ENCODE measurements around the gene CCDC9B. TPM values are rescaled to one million over a fixed set of nuclear protein-coding genes. Genes with fewer than 3 reads are reported as not detected.

Gene CCDC9B
- total and polyA plus RNA-seq, 2 of the 4 experiments (the other 2 are of a cell fraction): 19.7 to 30.9 TPM

DNA sequence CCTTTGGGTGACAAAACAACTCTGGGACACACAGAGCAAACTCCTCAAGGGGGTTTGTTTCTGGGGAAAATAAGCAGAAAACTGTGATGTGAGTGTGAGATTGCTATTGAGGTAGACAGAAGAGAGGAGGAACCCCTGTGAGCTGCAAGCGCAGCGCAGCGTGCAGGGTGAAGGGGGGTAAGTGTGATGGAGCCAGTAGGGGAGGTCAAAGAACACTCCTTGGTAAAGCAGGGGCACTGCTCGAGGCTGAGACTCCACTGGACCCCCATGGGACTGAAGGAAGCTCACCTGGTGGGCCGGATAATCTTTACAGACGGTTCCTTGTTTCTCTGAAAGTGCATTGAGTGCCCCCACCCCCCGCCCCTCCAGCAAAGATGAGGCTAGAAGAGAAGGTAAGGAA is 9.7 kb downstream of the CCDC9B start:
- H3K4me1 ChIP-seq (ENCODE audit: control insufficient read depth, insufficient read depth, low read length): peaks cover 46% of the 10 kb centered on the region
- BruUV-seq (replicated peaks): no TSS peak
- no peak overlapping the region for H2AK5ac ChIP-seq (ENCODE audit: low read depth, low read length)
- H2AFZ ChIP-seq (replicated peaks; ENCODE audit: low read length, poor library complexity): no peak overlapping the region
- H3K9me3 ChIP-seq (ENCODE audit: control insufficient read depth, insufficient read depth, low read length): no peaks in the 10 kb centered on the region
- H3K4me3 ChIP-seq (ENCODE audit: insufficient read depth, low read depth, low read length): no peak overlapping the region
- no peak overlapping the region for H4K5ac ChIP-seq (ENCODE audit: low read depth, low read length)
- no peak overlapping the region for H3K4me2 ChIP-seq (ENCODE audit: low read depth, low read length)
- dilution Hi-C loops (cut with HindIII; ENCODE audit: low sequenced_read_pairs, unreplicated experiment) (no loop called here), intact Hi-C loops (cut with micrococcal nuclease) (no loop called here), in situ Hi-C loops (cut with MboI; ENCODE audit: low sequenced_read_pairs) (no loop called here)
- DNase-seq (no peak), ATAC-seq (ENCODE audit: low read depth) (no peak)
- peak overlapping the region; percentile 69; the same call in 1 of the 2 replicates for H3K14ac ChIP-seq (replicated peaks; ENCODE audit: low read depth, low read length)
- peak overlapping the region; percentile 47 for H4K91ac ChIP-seq (ENCODE audit: insufficient read depth, low read depth, low read length)
- peaks cover 4% of the 10 kb centered on the region for H3K36me3 ChIP-seq (ENCODE audit: control insufficient read depth, insufficient read depth, low read length)
- no peak overlapping the region for H3K18ac ChIP-seq (ENCODE audit: low read depth, low read length)
- peak overlapping the region; percentile 18; the same call in 1 of the 2 replicates for H3K27ac ChIP-seq (ENCODE audit: insufficient read depth, low read length)
- H2BK15ac ChIP-seq (ENCODE audit: low read depth, low read length): no peak overlapping the region
- peak overlapping the region; percentile 61; the same call in 1 of the 2 replicates for H3K23ac ChIP-seq (ENCODE audit: low read depth, low read length)
- peak overlapping the region in 1 of 2 experiments; percentile 37; a peak in 2 of 4 replicates for H4K8ac ChIP-seq (ENCODE audit: low read depth in 2 of 2, low read length in 2 of 2)
- POLR2A ChIA-PET (ENCODE audit: unreplicated experiment): interaction anchor here (0.6 to 1.2 kb wide), 5 partner anchors 8 to 114 kb away, joined by 3 to 5 read pairs (median 3); partner anchors contain the start of gene CCDC9B
- CTCF ChIA-PET: no interaction called here
- peak overlapping the region; percentile 17 for H3K4ac ChIP-seq (ENCODE audit: low read depth, low read length)
- H3K9me1 ChIP-seq (ENCODE audit: insufficient read depth, low read length): peaks cover 41% of the 10 kb centered on the region
- H2BK20ac ChIP-seq (ENCODE audit: low read depth, low read length): no peak overlapping the region
- peak overlapping the region; percentile 17; the same call in 1 of the 2 replicates for H2BK120ac ChIP-seq (ENCODE audit: low read depth, low read length)
- H3K79me1 ChIP-seq (ENCODE audit: low read depth in 1 of 2, low read length in 2 of 2): peaks cover 21 to 76% of the 10 kb centered on the region in 2 experiments
- no peak overlapping the region for H3K56ac ChIP-seq (ENCODE audit: extremely low read depth, insufficient read depth, low read length)
- H2AK9ac ChIP-seq (replicated peaks; ENCODE audit: low read depth, low read length, poor library complexity): peak overlapping the region; percentile 5
- peaks cover 3% of the 10 kb centered on the region; the same call in 1 of the 2 replicates for H4K20me1 ChIP-seq (ENCODE audit: insufficient read depth, low read length)
- no peak overlapping the region for H3K9ac ChIP-seq (ENCODE audit: low read depth, low read length)
- no peaks in the 10 kb centered on the region for H3K27me3 ChIP-seq (ENCODE audit: control insufficient read depth, insufficient read depth, low read length)
- peak overlapping the region; percentile 5 for H2BK5ac ChIP-seq (ENCODE audit: low read depth, low read length, poor library complexity, severe bottlenecking)
- WGBS, 2 experiments (ENCODE audit: extremely low coverage in 2 of 2, insufficient read length in 1 of 2): no CpG with 5 or more reads among the region's 7 CpGs
- TF ChIP-seq MXI1 (IDR thresholded peaks at IDR 0.05; ENCODE audit: borderline replicate concordance, low read depth, low read length) (no peak), RAD21 (IDR thresholded peaks at IDR 0.05; ENCODE audit: low read length) (no peak), POLR2A (IDR thresholded peaks at IDR 0.05; ENCODE audit: low read depth, low read length) (no peak), SMC3 (IDR thresholded peaks at IDR 0.05; ENCODE audit: low read depth, low read length) (no peak), RCOR1 (IDR thresholded peaks at IDR 0.05; ENCODE audit: insufficient replicate concordance, low read length) (no peak), NFE2L2 (IDR thresholded peaks at IDR 0.05; ENCODE audit: low read depth, low read length) (no peak), CHD1 (IDR thresholded peaks at IDR 0.05; ENCODE audit: low read depth, low read length) (no peak), FOS (IDR thresholded peaks at IDR 0.05; ENCODE audit: low read depth, low read length) (no peak)

Measured in IMR-90 (cell line).